Kidney (tissue), 14 donors: ENCODE data around the gene COPZ1. TPM values are rescaled to one million over a fixed set of nuclear protein-coding genes. Genes with fewer than 3 reads are reported as not detected.

Source experiments
- DNase-seq, 5 donors: peaks; one replicate each; pipeline ENCODE4 v3.0.0-alpha.2; 2013 to 2020
- FAIRE-seq: peaks from 2 replicates; lab custom pipeline; 2012; peaks lifted over from hg19 to GRCh38; lab: Jason Lieb, UNC
- H3K27ac ChIP-seq, 2 donors: one replicate each; pipeline ENCODE4 v1.7.0; 2013; ENCODE audit warnings: low read depth in 2 of 2, low read length in 2 of 2, inconsistent platforms in 1 of 2
- H3K27me3 ChIP-seq: one replicate; pipeline ENCODE4 v1.7.1; 2013; ENCODE audit warnings: low read length, inconsistent platforms; ENCODE audit not compliant: control insufficient read depth, insufficient read depth
- H3K36me3 ChIP-seq, 3 donors: one replicate each; pipeline versions ENCODE4 v1.7.0 to v1.7.1; 2013; ENCODE audit warnings: low read length in 3 of 3, control low read depth in 1 of 3, inconsistent platforms in 1 of 3; ENCODE audit not compliant: insufficient read depth in 3 of 3, control insufficient read depth in 2 of 3
- H3K4me1 ChIP-seq, 3 donors: one replicate each; pipeline versions ENCODE4 v1.7.0 to v1.7.1; 2013; ENCODE audit warnings: low read length in 3 of 3, inconsistent platforms in 1 of 3, low read depth in 1 of 3; ENCODE audit not compliant: control insufficient read depth in 2 of 3, insufficient read depth in 2 of 3
- H3K4me3 ChIP-seq, 3 donors: one replicate each; pipeline versions ENCODE4 v1.7.0 to v1.8.1; 2013; ENCODE audit warnings: low read length in 3 of 3, control low read depth in 1 of 3, inconsistent platforms in 1 of 3
- H3K9ac ChIP-seq, 3 donors: one replicate each; pipeline versions ENCODE4 v1.7.0 to v1.7.1; 2013; ENCODE audit warnings: low read length in 3 of 3, control low read depth in 1 of 3, inconsistent platforms in 1 of 3
- H3K9me3 ChIP-seq, 3 donors: one replicate each; pipeline versions ENCODE4 v1.7.0 to v1.7.1; 2013; ENCODE audit warnings: low read length in 3 of 3, control low read depth in 1 of 3, inconsistent platforms in 1 of 3; ENCODE audit not compliant: control insufficient read depth in 2 of 3, insufficient read depth in 1 of 3
- intact Hi-C: fragments of 100-400 bp; cut with DNase I; formaldehyde crosslinking; loops from one replicate; pipeline ENCODE4 v1.11.1; 2022
- polyA plus RNA-seq: library from polyadenylated mRNA; stranded (reverse); fragments of 350-450 nt; fragmentation: Illumina TruSeq; extraction: RNeasy Lipid Tissue Mini Kit (QIAGEN cat#74804); gene quantifications from one replicate; pipeline ENCODE4 v1.2.3, GENCODE V29; 2014; ENCODE audit warnings: low read depth, low replicate concordance; ENCODE audit not compliant: insufficient read depth
- total RNA-seq: library from RNA; stranded (reverse); fragmentation: NEBNext Ultra II Directional; extraction: Animal tissue kit (Norgen Biotek cat#: 25700); gene quantifications from one replicate; pipeline ENCODE4 v1.2.1, GENCODE V29; 2021
- TF ChIP-seq, protein P1 (sequence below): IDR thresholded peaks from 3 replicates; pipeline ENCODE4 v1.5.1; 2012; ENCODE audit warnings: mild to moderate bottlenecking, moderate library complexity, borderline replicate concordance; ENCODE audit not compliant: insufficient read depth; ENCODE audit errors: extremely low read depth
- donor health status: control.
- donor health status: control.
- donor health status: control.
- donor health status: control.
- donor health status: control.
- donor health status: DM: yes; HTN: yes; CAD: no.
- donor health status: Normal renal cell carcinoma (clear cell type).

Gene COPZ1
- total and polyA plus RNA-seq, 2 donors from 2014 or later: 141 to 181 TPM

DNA sequence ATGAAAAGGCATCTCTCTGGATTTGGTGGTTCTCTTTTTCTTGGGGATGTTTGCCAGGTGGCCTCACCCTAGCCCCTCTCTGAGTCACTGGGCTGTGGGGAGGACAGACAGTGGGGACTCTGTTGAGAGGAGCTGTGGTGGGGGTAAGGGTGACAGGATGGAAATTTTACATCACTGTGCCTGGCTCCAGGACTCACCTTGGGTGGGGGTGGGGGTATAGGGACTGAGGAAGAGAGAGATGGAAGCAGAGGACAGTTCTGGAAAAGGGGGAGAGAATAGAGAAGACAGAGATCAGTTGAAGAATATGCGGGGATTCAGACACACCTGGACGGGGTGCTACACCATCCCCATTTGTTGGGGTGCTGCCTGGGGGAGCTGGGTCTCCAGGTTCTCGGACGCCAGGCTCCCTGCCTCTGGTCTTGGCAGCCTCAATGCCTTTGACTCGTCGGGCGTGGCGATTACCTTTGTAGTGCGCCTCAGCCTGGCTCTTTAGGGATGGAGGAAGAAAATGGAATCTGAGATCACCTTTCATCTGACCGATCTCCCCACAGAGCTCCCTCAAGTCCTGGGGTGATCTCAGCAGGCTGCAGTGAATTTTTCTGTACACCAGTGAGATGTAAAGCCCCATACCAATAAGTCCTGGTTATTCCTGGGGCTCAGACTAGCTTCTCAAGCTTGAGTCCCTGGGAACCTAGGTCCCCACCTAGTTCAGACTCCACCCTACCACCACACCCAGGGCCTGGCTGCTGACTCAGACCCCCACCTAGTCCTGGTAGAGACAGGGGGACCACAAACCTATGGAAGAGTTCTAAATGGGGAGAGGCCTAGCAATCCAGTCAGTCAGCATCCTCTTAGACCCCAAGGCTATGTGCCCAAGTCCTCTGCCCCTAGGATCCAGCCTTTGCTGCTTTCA, 49.0 kb downstream of the COPZ1 start:
- Histone ChIP-seq H3K27me3 (no peaks in the 10 kb centered on the region), H3K4me3 (no peak overlapping the region), H3K9me3 (no peaks in the 10 kb centered on the region), H3K27ac (no peak overlapping the region), H3K4me1 (peaks cover 0 to 16% (median 0%) of the 10 kb centered on the region in 3 donors), H3K36me3 (no peaks in the 10 kb centered on the region), H3K9ac (no peak overlapping the region)
- no peak for DNase-seq
- intact Hi-C loops: loop anchor here (10.0 kb wide), 1 partner anchor 149 kb away; no protein-coding TSS in a partner anchor
- TF ChIP-seq, protein P1, sequence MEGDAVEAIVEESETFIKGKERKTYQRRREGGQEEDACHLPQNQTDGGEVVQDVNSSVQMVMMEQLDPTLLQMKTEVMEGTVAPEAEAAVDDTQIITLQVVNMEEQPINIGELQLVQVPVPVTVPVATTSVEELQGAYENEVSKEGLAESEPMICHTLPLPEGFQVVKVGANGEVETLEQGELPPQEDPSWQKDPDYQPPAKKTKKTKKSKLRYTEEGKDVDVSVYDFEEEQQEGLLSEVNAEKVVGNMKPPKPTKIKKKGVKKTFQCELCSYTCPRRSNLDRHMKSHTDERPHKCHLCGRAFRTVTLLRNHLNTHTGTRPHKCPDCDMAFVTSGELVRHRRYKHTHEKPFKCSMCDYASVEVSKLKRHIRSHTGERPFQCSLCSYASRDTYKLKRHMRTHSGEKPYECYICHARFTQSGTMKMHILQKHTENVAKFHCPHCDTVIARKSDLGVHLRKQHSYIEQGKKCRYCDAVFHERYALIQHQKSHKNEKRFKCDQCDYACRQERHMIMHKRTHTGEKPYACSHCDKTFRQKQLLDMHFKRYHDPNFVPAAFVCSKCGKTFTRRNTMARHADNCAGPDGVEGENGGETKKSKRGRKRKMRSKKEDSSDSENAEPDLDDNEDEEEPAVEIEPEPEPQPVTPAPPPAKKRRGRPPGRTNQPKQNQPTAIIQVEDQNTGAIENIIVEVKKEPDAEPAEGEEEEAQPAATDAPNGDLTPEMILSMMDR: no peak
- no peak for FAIRE-seq

DNA sequence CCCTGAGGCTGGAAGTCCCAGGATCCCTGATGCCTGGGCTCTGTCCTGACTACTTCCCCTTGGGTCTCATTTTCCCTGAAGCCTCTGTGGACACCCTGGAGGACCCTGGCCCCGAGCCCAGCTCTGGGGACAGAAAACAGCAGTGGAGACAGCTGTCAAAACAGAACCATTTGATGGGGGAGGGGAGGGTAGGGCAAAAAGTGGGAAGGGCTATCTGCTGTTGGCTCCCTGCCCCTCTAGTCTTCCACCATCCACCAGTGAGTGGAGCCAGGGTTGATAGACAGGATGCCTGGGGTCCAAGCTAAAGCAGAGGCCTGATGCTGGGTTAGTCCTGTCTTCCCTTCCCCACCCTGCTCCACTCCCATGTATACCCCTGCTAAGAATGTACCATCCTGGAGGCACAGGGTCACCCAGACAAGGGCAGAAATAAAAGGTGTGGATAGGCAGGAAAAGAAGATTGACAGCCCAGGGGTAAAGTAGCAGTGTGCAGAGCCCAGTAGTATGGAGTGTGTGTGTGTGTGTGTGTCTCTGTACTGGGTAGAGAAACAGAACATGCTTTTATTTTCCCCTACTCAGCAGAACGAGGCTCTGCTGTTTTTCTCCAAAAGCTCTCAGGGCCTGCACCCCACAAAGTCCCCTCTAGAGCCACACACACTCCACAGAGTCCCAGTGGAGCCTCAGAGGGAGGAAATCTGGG, 49.8 kb downstream of the COPZ1 start:
- Histone ChIP-seq H3K36me3 (no peaks in the 10 kb centered on the region), H3K4me1 (peaks cover 0 to 18% (median 3%) of the 10 kb centered on the region in 3 donors), H3K27ac (no peak overlapping the region), H3K27me3 (no peaks in the 10 kb centered on the region), H3K4me3 (no peak overlapping the region), H3K9ac (no peak overlapping the region), H3K9me3 (no peaks in the 10 kb centered on the region)
- FAIRE-seq: no peak
- DNase-seq: peak in 1 of 5 donors; percentile 48
- intact Hi-C loops: loop anchor here (10.0 kb wide), 1 partner anchor 150 kb away; no protein-coding TSS in a partner anchor
- TF ChIP-seq, protein P1: no peak

DNA sequence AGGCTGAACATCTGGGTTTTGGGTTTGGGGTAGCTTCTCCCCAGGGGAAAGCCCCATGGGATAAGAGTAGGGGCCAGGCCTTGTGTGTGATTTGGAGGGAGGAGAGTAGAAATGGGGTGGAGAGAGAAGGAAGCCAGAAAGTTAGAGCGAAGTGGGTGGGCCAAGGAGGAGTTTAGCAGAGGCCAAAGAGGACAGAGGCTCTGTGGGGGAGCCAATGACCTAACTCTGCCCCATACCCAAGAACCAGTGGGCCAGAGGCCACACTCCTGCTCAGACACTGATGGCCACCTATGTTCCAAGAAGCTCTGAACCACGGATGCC, 50.3 kb downstream of the COPZ1 start:
- no peak for DNase-seq
- Histone ChIP-seq H3K9ac (no peak overlapping the region), H3K9me3 (no peaks in the 10 kb centered on the region), H3K27me3 (no peaks in the 10 kb centered on the region), H3K4me3 (no peak overlapping the region), H3K36me3 (no peaks in the 10 kb centered on the region), H3K4me1 (peaks cover 0 to 18% (median 7%) of the 10 kb centered on the region in 3 donors), H3K27ac (no peak overlapping the region)
- TF ChIP-seq, protein P1: no peak
- intact Hi-C loops: loop anchor here (10.0 kb wide), 1 partner anchor 150 kb away; no protein-coding TSS in a partner anchor
- FAIRE-seq: no peak
